Right atrium auricular region (tissue), 2 donors: ENCODE results near the gene TMEM44. TPM values are rescaled to one million over a fixed set of nuclear protein-coding genes. Genes with fewer than 3 reads are reported as not detected.
"Not testable (repeated sequence)": the region's sequence is repeated elsewhere in the genome, so short reads cannot be mapped to it uniquely, and the experiment has no call there.

ENCODE experiments used
- DNase-seq: peaks from one replicate; pipeline ENCODE4 v3.0.0-alpha.2; 2019; ENCODE audit warnings: low spot score
- H3K27ac ChIP-seq, 2 donors: fragments of 200-600 bp; sonication (generic); 1 replicate in 1 of 2; 2 replicates in 1 of 2; pipeline ENCODE4 v1.5.1; 2016 to 2019
- H3K27me3 ChIP-seq, 2 donors: fragments of 200-600 bp; sonication (generic); one replicate each; pipeline versions ENCODE4 v1.5.1 to v1.6.0; 2017 to 2019
- H3K36me3 ChIP-seq: fragments of 200-600 bp; sonication (generic); one replicate; pipeline ENCODE4 v1.5.1; 2016
- H3K4me1 ChIP-seq, 2 donors: fragments of 200-600 bp; sonication (generic); one replicate each; pipeline versions ENCODE4 v1.5.1 to v1.6.0; 2017 to 2019
- H3K4me3 ChIP-seq, 2 donors: fragments of 200-600 bp; sonication (generic); 1 replicate in 1 of 2; 2 replicates in 1 of 2; pipeline ENCODE4 v1.5.1; 2017 to 2019; ENCODE audit warnings: mild to moderate bottlenecking in 1 of 2, moderate library complexity in 1 of 2
- H3K9me3 ChIP-seq, 2 donors: fragments of 200-600 bp; sonication (generic); one replicate each; pipeline ENCODE4 v1.5.1; 2019
- total RNA-seq, 2 donors: library from RNA; depleted of rRNA; stranded (reverse); fragments of >200 nt; gene quantifications; one replicate each; pipeline ENCODE4 v1.1.0, GENCODE V29; 2016
- TF ChIP-seq, protein P1 (sequence below), 2 donors: fragments of 200-600 bp; sonication (generic); IDR thresholded peaks; one replicate each; pipeline ENCODE4 v1.5.1; 2019; ENCODE audit warnings: antibody characterized with exemption in 2 of 2

The TMEM44 gene
- total RNA-seq, 2 donors from 2014 or later = 5.9 to 6.4 TPM

DNA sequence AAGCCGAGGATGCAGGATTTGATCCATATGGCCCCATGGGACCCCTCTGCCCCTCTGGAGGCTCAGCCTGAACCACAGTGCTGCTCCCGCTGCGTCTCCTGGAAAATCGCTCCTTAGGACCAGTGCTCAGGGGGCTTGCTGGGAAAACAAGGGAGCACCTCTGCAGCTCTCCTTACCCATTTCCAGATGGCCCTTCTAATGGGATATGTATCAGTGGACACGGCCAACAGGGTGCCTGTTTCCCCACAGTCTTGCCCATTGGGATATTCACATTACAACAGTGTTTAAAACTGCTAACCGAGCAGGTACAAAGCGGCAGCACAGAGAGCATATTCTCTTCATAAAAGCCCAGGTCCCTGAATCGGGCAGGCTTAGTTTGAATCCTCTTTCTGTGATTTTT lies 27.1 kb downstream of the TMEM44 start:
- H3K27me3 ChIP-seq = no peaks in the 10 kb centered on the region
- no peaks in the 10 kb centered on the region for H3K4me1 ChIP-seq
- TF ChIP-seq, protein P1, sequence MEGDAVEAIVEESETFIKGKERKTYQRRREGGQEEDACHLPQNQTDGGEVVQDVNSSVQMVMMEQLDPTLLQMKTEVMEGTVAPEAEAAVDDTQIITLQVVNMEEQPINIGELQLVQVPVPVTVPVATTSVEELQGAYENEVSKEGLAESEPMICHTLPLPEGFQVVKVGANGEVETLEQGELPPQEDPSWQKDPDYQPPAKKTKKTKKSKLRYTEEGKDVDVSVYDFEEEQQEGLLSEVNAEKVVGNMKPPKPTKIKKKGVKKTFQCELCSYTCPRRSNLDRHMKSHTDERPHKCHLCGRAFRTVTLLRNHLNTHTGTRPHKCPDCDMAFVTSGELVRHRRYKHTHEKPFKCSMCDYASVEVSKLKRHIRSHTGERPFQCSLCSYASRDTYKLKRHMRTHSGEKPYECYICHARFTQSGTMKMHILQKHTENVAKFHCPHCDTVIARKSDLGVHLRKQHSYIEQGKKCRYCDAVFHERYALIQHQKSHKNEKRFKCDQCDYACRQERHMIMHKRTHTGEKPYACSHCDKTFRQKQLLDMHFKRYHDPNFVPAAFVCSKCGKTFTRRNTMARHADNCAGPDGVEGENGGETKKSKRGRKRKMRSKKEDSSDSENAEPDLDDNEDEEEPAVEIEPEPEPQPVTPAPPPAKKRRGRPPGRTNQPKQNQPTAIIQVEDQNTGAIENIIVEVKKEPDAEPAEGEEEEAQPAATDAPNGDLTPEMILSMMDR (IDR thresholded peaks at IDR 0.05) = no peak
- H3K4me3 ChIP-seq = no peak overlapping the region
- no peaks in the 10 kb centered on the region for H3K9me3 ChIP-seq
- H3K36me3 ChIP-seq = no peaks in the 10 kb centered on the region
- DNase-seq = no peak
- no peak overlapping the region for H3K27ac ChIP-seq

DNA sequence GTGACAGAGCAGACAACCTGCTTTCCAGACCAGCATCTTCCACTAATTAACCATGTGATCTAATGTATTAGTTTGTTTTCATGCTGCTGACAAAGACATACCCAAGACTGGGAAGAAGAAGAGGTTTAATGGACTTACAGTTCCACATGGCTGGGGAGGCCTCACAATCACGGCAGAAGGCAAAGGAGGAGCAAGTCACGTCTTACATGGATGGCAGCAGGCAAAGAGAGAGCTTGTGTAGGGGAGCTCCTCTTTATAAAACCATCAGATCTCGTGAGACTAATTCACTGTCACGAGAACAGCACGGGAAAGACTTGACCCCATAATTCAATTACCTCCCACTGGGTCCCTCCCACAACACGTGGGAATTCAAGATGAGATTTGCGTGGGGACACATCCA lies 27.9 kb downstream of the TMEM44 start:
- not testable (repeated sequence) for H3K4me3 ChIP-seq, H3K36me3 ChIP-seq, DNase-seq, H3K27me3 ChIP-seq, H3K4me1 ChIP-seq, H3K27ac ChIP-seq, H3K9me3 ChIP-seq

DNA sequence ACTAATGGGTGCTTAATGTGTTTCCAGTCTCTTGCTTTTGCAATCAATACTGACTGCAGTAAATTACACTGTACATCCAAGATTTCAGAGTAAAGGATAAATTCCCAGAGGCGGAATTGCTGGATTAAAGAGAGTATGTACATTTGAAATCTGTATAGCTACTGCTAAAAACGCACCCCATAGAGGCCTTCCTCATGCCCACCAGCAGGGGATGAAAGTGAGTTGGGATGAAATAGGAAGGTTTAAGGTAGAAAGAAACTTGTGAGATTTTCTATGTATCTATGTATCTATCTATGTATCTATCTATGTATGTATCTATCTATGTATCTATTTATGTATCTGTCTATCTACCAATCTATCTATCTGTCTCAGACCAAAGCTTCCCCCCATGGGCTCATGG lies 28.4 kb downstream of the TMEM44 start:
- Histone ChIP-seq H3K9me3 (no peaks in the 10 kb centered on the region), H3K4me3 (no peak overlapping the region), H3K27me3 (no peaks in the 10 kb centered on the region), H3K4me1 (no peaks in the 10 kb centered on the region), H3K27ac (no peak overlapping the region), H3K36me3 (no peaks in the 10 kb centered on the region)
- TF ChIP-seq, protein P1 (IDR thresholded peaks at IDR 0.05) = no peak
- no peak for DNase-seq

DNA sequence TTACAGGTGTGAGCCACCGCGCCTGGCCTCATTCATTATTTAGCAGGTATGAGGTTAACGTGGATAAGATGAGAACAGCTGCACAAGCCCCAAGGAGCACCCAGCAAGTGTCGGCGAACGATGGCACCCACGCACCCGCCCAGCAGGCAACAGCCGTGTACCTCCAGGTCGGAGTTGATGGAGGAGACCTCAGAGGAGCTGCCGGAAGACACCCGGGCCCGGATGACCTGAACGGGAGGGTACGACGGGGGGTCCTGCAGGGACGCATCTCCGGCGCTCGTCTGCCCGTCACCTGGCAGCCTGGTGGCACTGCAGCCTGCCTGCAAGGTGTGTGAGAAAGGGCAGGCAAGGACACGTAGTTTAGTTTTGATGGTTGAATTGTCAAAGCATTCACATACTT lies 29.1 kb downstream of the TMEM44 start:
- DNase-seq = no peak
- Histone ChIP-seq H3K9me3 (no peaks in the 10 kb centered on the region), H3K27ac (no peak overlapping the region), H3K27me3 (no peaks in the 10 kb centered on the region), H3K4me1 (no peaks in the 10 kb centered on the region), H3K4me3 (no peak overlapping the region), H3K36me3 (no peaks in the 10 kb centered on the region)
- TF ChIP-seq, protein P1 (IDR thresholded peaks at IDR 0.05) = no peak

DNA sequence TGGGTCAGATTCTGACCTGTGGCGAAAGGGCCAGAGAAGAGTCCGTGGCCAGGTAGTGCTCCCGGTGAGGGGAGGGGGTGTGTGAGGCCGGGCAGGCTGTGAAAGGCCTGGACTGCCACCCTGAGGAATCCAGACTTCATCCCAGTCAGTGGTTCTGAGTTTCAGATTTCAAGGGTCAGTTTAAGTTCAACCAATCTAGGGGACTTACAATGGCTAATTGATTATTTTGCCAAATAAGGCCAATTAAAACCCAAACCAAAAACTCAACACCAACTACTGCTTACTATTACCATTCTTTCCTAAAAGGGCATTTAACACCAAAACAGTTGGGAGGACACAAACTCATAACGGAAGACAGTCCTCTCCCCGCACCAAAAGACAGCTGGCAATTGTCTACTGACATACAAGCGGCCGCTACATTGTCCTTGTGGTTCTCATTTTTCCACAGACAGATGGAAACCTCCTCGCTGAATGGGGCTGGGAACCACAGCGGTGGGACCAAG lies 30.5 kb downstream of the TMEM44 start:
- Histone ChIP-seq H3K27ac (no peak overlapping the region), H3K27me3 (no peaks in the 10 kb centered on the region), H3K36me3 (no peaks in the 10 kb centered on the region), H3K9me3 (no peaks in the 10 kb centered on the region), H3K4me3 (no peak overlapping the region), H3K4me1 (no peaks in the 10 kb centered on the region)
- TF ChIP-seq, protein P1 (IDR thresholded peaks at IDR 0.05) = no peak
- DNase-seq = no peak

DNA sequence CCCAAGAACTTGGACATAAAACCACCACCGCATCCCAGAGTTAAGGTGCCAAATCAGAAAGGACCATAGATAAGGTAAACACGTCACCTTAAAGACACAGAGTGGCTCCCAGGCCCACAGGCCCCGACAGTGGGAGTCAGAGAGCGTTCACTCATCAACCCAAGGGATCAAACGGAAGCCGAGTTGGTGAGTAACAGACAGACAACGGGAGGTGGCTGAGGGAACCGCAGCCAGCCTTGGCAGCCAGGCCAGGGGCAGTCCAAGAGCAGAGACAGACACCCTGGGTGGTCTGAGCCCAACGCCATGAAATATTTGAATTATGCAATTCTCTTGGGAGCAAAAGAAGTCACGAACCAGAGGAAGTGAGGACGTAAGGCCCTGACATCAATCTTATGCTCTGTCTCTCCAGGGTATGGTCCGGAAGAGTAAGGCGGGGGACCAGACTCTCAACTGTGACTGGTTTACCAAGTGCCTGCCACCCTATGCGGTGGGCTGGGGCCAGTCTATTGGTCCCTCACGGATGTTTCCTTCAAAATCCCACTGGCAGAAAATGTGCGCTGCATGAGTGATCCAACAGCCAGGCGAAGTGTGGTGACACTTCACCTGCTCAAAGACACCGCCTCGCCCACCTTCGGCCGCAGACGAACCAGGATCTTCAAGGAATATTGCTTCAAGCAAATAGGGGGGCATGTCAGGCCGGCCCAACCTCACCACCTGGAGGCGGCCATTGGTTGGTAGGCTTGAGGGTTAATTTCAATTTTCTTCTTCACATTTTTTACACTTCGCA lies 34.3 kb downstream of the TMEM44 start:
- Histone ChIP-seq H3K4me1 (no peaks in the 10 kb centered on the region), H3K27me3 (no peaks in the 10 kb centered on the region), H3K27ac (no peak overlapping the region), H3K4me3 (no peak overlapping the region), H3K36me3 (no peaks in the 10 kb centered on the region), H3K9me3 (no peaks in the 10 kb centered on the region)
- TF ChIP-seq, protein P1 (IDR thresholded peaks at IDR 0.05) = no peak
- no peak for DNase-seq
